Astrocyte of the cerebellum (primary cell): ENCODE results near the gene PADI1.
A peak's percentile ranks its signal among the peaks of the same experiment; 100 is the strongest.

ENCODE experiments used
- DNase-seq: peaks from one replicate; pipeline ENCODE4 v3.0.0-alpha.2; 2011; ENCODE audit warnings: low read depth
- H3K4me3 ChIP-seq: 2 replicates; pipeline ENCODE4 v1.5.1; 2011; ENCODE audit warnings: mild to moderate bottlenecking, low read depth, low read length, moderate library complexity
- CTCF ChIP-seq: IDR thresholded peaks from 2 replicates; pipeline ENCODE4 v1.5.1; 2012; ENCODE audit warnings: low read length, low read depth, moderate library complexity, mild to moderate bottlenecking; ENCODE audit errors: missing control alignments
- in situ Hi-C: cut with HindIII; loops from 2 replicates; pipeline ENCODE4 v1.10.0; 2017; ENCODE audit warnings: low sequenced_read_pairs

PADI1 gene

GRCh38 chr1:17204546-17205440, at the start of gene PADI1:
PADI1 (plus strand) TSS chr1:17205128; CDS start chr1:17205218, 90 bp downstream.
- in situ Hi-C loops: no loop called here
- DNase-seq: no peak
- no peak for TF ChIP-seq CTCF
- H3K4me3 ChIP-seq: no peak within 1 kb of the TSS

GRCh38 chr1:17155257-17155920, 49.5 kb upstream of the PADI1 start:
- no peak overlapping the region for H3K4me3 ChIP-seq
- no peak for DNase-seq
- in situ Hi-C loops: no loop called here
- TF ChIP-seq CTCF: no peak

GRCh38 chr1:17156108-17156507, 48.8 kb upstream of the PADI1 start:
- H3K4me3 ChIP-seq: no peak overlapping the region
- DNase-seq: no peak
- in situ Hi-C loops: no loop called here
- TF ChIP-seq CTCF: no peak

GRCh38 chr1:17158961-17159360, 46.0 kb upstream of the PADI1 start:
- TF ChIP-seq CTCF: no peak
- peak; percentile 9 for DNase-seq
- H3K4me3 ChIP-seq: no peak overlapping the region
- in situ Hi-C loops: no loop called here

GRCh38 chr1:17161137-17161740, 43.7 kb upstream of the PADI1 start:
- in situ Hi-C loops: no loop called here
- DNase-seq: no peak
- TF ChIP-seq CTCF: no peak
- no peak overlapping the region for H3K4me3 ChIP-seq

- no peak for DNase-seq
- no peak for TF ChIP-seq CTCF
- H3K4me3 ChIP-seq: no peak overlapping the region
- in situ Hi-C loops: no loop called here
These were observed 42.8 kb upstream of the PADI1 start for GRCh38 chr1:17161926-17162800.
